H1 (cell line): ENCODE measurements around the gene CLCF1. TPM values are rescaled to one million over a fixed set of nuclear protein-coding genes. Genes with fewer than 3 reads are reported as not detected.

Source experiments
- CHD2 ChIP-seq: IDR thresholded peaks from 2 replicates; pipeline ENCODE4 v1.6.1; 2012; ENCODE audit warnings: low read length, improper control_type of control experiment
- CHD7 ChIP-seq: fragments of 300-600 bp; sonication (generic); IDR thresholded peaks from 2 replicates; pipeline ENCODE4 v1.7.1; 2012; ENCODE audit warnings: low read length, moderate library complexity, mild to moderate bottlenecking, inconsistent platforms; ENCODE audit not compliant: insufficient replicate concordance
- EGR1 ChIP-seq: IDR thresholded peaks from 2 replicates; pipeline ENCODE4 v1.6.1; 2011; ENCODE audit warnings: low read depth, low read length, borderline replicate concordance
- FOSL1 ChIP-seq: IDR thresholded peaks from 2 replicates; pipeline ENCODE4 v1.6.1; 2011; ENCODE audit warnings: mild to moderate bottlenecking, low read depth, low read length, moderate library complexity; ENCODE audit not compliant: insufficient read depth
- KDM5A ChIP-seq: fragments of 200-600 bp; IDR thresholded peaks from 2 replicates; pipeline ENCODE4 v1.7.1; 2012; ENCODE audit warnings: mild to moderate bottlenecking, low read length, inconsistent platforms, mixed read lengths
- POLR2A ChIP-seq, 2 experiments: IDR thresholded peaks; 1 replicate in 1 of 2; 2 replicates in 1 of 2; pipeline ENCODE4 v1.6.1; 2011; ENCODE audit warnings: low read depth in 2 of 2, low read length in 2 of 2, mild to moderate bottlenecking in 2 of 2; ENCODE audit errors: control extremely low read depth in 1 of 2
- POLR2AphosphoS5 ChIP-seq: IDR thresholded peaks from 2 replicates; pipeline ENCODE4 v1.6.1; 2011; ENCODE audit warnings: low read depth, low read length
- RXRA ChIP-seq: IDR thresholded peaks from 2 replicates; pipeline ENCODE4 v1.6.1; 2011; ENCODE audit warnings: low read depth, mild to moderate bottlenecking, low read length, moderate library complexity; ENCODE audit not compliant: insufficient read depth
- polyA plus RNA-seq, 7 experiments: library from polyadenylated mRNA; depleted of rRNA in 3 of 7; stranded (reverse) in 5 of 7; unstranded in 2 of 7; fragments of >200 nt in 5 of 7; fragments of 200-250 nt in 2 of 7; gene quantifications; 1 replicate in 5 of 7; 2 replicates in 1 of 7; 4 replicates in 1 of 7; pipeline versions ENCODE4 v1.2.1 to v1.2.3, GENCODE V29; 2011 to 2013; ENCODE audit warnings: missing spikeins in 2 of 7, mixed read lengths in 2 of 7
- total RNA-seq: library from RNA; stranded (reverse); fragmentation: NEBNext Ultra II Directional; extraction: Animal tissue kit (Norgen Biotek cat#: 25700); gene quantifications from 2 replicates; pipeline ENCODE4 v1.2.1, GENCODE V29; 2021

Gene CLCF1
- total and polyA plus RNA-seq, 2 of the 8 experiments (the other 6 are each of a cell fraction or from before 2014, with no cell fraction given), result 0.32 to 1.2 TPM

GRCh38 chr11:67396587-67397389, 23.4 kb upstream of the CLCF1 start (continued):
- TF ChIP-seq CHD7 (no peak), POLR2A (IDR thresholded peaks at IDR 0.05; ENCODE audit: control extremely low read depth in 1 of 2, low read depth in 2 of 2, low read length in 2 of 2) (no peak), RXRA (no peak), CHD2 (no peak), POLR2AphosphoS5 (no peak), FOSL1 (no peak), KDM5A (no peak), EGR1 (no peak)
